Vagina (tissue), 2 donors: ENCODE results near the gene VAMP4. TPM values are rescaled to one million over a fixed set of nuclear protein-coding genes. Genes with fewer than 3 reads are reported as not detected.
"Not testable (repeated sequence)": the region's sequence is repeated elsewhere in the genome, so short reads cannot be mapped to it uniquely, and the experiment has no call there.

Source experiments
- DNase-seq, 2 donors: peaks; one replicate each; pipeline ENCODE4 v3.0.0-alpha.2; 2017; ENCODE audit errors: extremely low spot score in 2 of 2
- H3K27ac ChIP-seq: fragments of 200-600 bp; sonication (generic); one replicate; pipeline ENCODE4 v1.5.1; 2019
- H3K27me3 ChIP-seq: fragments of 200-600 bp; sonication (generic); one replicate; pipeline ENCODE4 v1.5.1; 2019
- H3K36me3 ChIP-seq, 2 donors: fragments of 200-600 bp; sonication (generic); one replicate each; pipeline ENCODE4 v1.5.1; 2017 to 2019
- H3K4me1 ChIP-seq: fragments of 200-600 bp; sonication (generic); one replicate; pipeline ENCODE4 v1.5.1; 2019
- H3K4me3 ChIP-seq, 2 donors: fragments of 200-600 bp; sonication (generic); 1 replicate in 1 of 2; 2 replicates in 1 of 2; pipeline ENCODE4 v1.5.1; 2016 to 2019
- H3K9me3 ChIP-seq: fragments of 200-600 bp; sonication (generic); one replicate; pipeline ENCODE4 v1.5.1; 2019
- POLR2A ChIP-seq, 2 donors: fragments of 450-650 bp; IDR thresholded peaks; one replicate each; pipeline ENCODE4 v1.6.1; 2017; ENCODE audit warnings: antibody characterized with exemption in 2 of 2, mild to moderate bottlenecking in 2 of 2, moderate library complexity in 2 of 2
- POLR2AphosphoS5 ChIP-seq, 2 donors: sonication (generic); formaldehyde crosslinking; IDR thresholded peaks; one replicate each; pipeline ENCODE4 v1.9.0; 2017; ENCODE audit warnings: antibody characterized with exemption in 2 of 2, mild to moderate bottlenecking in 2 of 2, low read depth in 1 of 2; ENCODE audit not compliant: insufficient read depth in 1 of 2
- intact Hi-C: fragments of 100-400 bp; cut with DNase I; formaldehyde crosslinking; loops from one replicate; pipeline ENCODE4 v1.15.1; 2023
- total RNA-seq: library from RNA; depleted of rRNA; stranded (reverse); fragments of >200 nt; gene quantifications from one replicate; pipeline ENCODE4 v1.2.3, GENCODE V29; 2016
- TF ChIP-seq, protein P1 (sequence below), 3 experiments: fragments of 450-650 bp in 2 of 3; fragments of 200-600 bp in 1 of 3; sonication (generic) in 1 of 3; IDR thresholded peaks; one replicate each; pipeline ENCODE4 v1.5.1; 2017 to 2019; ENCODE audit warnings: antibody characterized with exemption in 3 of 3, mild to moderate bottlenecking in 2 of 3, moderate library complexity in 2 of 3

The VAMP4 gene
- total RNA-seq, 1 donor from 2014 or later, result 8.1 TPM

DNA sequence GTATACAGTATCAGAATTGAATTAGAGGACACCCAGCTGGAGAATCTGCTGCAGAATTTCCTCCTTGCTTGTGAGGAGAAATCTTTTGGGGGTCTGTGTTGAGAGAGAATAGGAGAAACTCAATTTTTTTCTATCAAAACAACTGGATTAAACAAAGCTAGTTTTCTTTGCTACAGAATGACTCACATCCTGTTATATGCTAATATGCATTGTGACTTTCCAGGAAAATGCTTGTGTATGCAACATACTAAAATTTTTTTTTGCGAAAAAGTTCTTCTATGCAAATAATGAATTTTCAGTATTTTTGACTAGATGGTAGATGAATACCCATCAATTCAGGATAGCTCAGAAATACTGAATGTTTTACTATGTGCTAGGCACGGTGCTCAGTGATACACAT lies 2.2 kb downstream of the VAMP4 start:
- TF ChIP-seq POLR2AphosphoS5 (IDR thresholded peaks at IDR 0.05; ENCODE audit: insufficient read depth in 1 of 2, low read depth in 1 of 2) (no peak), POLR2A (IDR thresholded peaks at IDR 0.05) (no peak)
- TF ChIP-seq, protein P1, sequence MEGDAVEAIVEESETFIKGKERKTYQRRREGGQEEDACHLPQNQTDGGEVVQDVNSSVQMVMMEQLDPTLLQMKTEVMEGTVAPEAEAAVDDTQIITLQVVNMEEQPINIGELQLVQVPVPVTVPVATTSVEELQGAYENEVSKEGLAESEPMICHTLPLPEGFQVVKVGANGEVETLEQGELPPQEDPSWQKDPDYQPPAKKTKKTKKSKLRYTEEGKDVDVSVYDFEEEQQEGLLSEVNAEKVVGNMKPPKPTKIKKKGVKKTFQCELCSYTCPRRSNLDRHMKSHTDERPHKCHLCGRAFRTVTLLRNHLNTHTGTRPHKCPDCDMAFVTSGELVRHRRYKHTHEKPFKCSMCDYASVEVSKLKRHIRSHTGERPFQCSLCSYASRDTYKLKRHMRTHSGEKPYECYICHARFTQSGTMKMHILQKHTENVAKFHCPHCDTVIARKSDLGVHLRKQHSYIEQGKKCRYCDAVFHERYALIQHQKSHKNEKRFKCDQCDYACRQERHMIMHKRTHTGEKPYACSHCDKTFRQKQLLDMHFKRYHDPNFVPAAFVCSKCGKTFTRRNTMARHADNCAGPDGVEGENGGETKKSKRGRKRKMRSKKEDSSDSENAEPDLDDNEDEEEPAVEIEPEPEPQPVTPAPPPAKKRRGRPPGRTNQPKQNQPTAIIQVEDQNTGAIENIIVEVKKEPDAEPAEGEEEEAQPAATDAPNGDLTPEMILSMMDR (IDR thresholded peaks at IDR 0.05), result no peak
- peaks cover 0 to 26% of the 10 kb centered on the region in 2 donors for H3K36me3 ChIP-seq
- DNase-seq, result no peak
- intact Hi-C loops, result no loop called here
- no peaks in the 10 kb centered on the region for H3K9me3 ChIP-seq
- H3K27me3 ChIP-seq, result no peaks in the 10 kb centered on the region
- no peak overlapping the region for H3K4me3 ChIP-seq
- peaks cover 24% of the 10 kb centered on the region for H3K4me1 ChIP-seq
- H3K27ac ChIP-seq, result no peak overlapping the region

DNA sequence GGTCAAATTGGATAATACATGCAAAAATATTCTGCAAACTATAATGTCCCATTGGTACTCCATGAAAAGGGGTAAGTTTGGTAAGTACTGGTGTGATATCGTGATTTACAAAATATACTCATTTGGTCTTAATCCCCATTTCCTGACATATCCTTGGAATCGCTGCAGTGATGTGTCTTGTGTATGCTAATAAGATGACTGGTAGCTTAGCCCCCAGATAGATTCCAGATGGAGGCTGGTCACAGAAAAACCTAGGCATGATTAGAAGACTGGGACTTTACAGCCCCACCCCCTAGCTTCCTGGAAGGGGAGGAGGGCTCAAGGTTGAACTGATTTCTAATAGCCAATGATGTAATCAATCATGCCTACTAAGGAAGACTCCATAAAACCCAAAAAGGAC lies 3.0 kb downstream of the VAMP4 start:
- Histone ChIP-seq H3K27ac (no peak overlapping the region), H3K4me1 (peaks cover 24% of the 10 kb centered on the region), H3K36me3 (peaks cover 0 to 26% of the 10 kb centered on the region in 2 donors), H3K9me3 (no peaks in the 10 kb centered on the region), H3K27me3 (no peaks in the 10 kb centered on the region), H3K4me3 (no peak overlapping the region)
- TF ChIP-seq POLR2A (IDR thresholded peaks at IDR 0.05) (no peak), POLR2AphosphoS5 (IDR thresholded peaks at IDR 0.05; ENCODE audit: insufficient read depth in 1 of 2, low read depth in 1 of 2) (no peak)
- TF ChIP-seq, protein P1 (IDR thresholded peaks at IDR 0.05), result no peak
- intact Hi-C loops, result no loop called here
- no peak for DNase-seq

DNA sequence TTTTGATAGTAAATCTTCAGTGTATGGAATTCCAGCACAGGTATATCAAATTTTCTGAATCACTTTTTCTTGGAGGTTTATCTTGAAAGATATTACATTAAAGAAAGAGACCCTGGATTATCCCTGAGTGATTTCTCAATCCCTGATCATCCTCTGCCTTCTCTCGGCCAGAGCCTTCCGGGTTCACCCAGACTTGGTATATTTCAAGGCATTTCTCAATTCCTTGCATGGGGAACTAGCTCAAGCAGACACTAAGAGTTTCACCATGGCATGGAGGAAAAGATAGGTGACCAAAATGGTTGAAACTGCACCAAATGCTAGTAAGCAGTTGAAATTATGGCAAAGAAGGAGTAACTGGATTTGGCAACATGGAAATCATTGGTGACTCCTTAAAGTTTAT lies 5.7 kb downstream of the VAMP4 start:
- Histone ChIP-seq H3K4me3 (no peak overlapping the region), H3K27ac (no peak overlapping the region), H3K9me3 (no peaks in the 10 kb centered on the region), H3K36me3 (peaks cover 0 to 26% of the 10 kb centered on the region in 2 donors), H3K27me3 (no peaks in the 10 kb centered on the region), H3K4me1 (peaks cover 16% of the 10 kb centered on the region)
- DNase-seq, result no peak
- intact Hi-C loops, result no loop called here
- TF ChIP-seq, protein P1 (IDR thresholded peaks at IDR 0.05), result no peak

DNA sequence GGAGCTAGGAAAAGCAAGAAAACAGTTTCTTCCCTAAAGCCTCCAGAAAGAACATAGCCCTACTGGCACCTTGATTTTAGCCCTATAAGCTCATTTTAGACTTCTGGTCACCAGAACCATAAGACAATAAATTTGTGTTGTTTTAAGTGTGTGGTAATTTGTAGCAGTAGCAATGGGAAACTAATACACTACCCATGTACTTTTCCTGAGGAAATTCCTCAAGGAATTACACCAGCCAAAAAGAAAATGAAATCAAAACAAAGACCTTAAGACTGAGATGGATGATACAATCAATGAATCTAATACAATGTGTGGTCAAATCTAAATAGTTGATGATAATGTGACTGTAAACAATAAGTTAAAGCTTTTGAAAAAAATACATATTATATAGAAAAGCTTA lies 11.8 kb downstream of the VAMP4 start:
- H3K9me3 ChIP-seq, result no peaks in the 10 kb centered on the region
- no peaks in the 10 kb centered on the region for H3K27me3 ChIP-seq
- no peak overlapping the region for H3K27ac ChIP-seq
- no peaks in the 10 kb centered on the region for H3K4me1 ChIP-seq
- H3K36me3 ChIP-seq, result peaks cover 0 to 22% of the 10 kb centered on the region in 2 donors
- no peak for DNase-seq
- TF ChIP-seq POLR2A (IDR thresholded peaks at IDR 0.05) (no peak), POLR2AphosphoS5 (IDR thresholded peaks at IDR 0.05; ENCODE audit: insufficient read depth in 1 of 2, low read depth in 1 of 2) (no peak)
- TF ChIP-seq, protein P1 (IDR thresholded peaks at IDR 0.05), result no peak
- no peak overlapping the region for H3K4me3 ChIP-seq
- intact Hi-C loops, result no loop called here

DNA sequence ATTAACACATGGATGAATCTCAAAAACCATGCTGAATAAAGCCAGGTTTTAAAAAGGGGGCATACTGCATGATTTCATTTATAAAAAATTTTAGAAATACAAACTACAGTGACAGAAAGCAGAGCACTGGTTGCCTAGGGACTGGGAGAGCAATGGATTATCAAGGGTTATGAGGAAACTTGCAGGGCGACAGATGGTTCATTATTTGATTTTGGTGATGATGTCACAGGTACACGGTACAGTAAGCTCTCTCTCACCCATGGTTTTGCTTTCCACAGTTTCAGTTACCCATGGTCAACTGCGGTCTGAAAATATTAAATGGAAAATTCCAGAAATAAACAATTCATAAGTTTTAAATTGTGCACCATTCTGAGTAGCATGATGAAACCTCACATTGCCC lies 14.1 kb downstream of the VAMP4 start:
- Histone ChIP-seq H3K4me3 (no peak overlapping the region), H3K27me3 (no peaks in the 10 kb centered on the region), H3K9me3 (peaks cover 8% of the 10 kb centered on the region), H3K4me1 (no peaks in the 10 kb centered on the region), H3K36me3 (peaks cover 0 to 32% of the 10 kb centered on the region in 2 donors), H3K27ac (no peak overlapping the region)
- intact Hi-C loops, result no loop called here
- no peak for DNase-seq
- TF ChIP-seq POLR2A (IDR thresholded peaks at IDR 0.05) (no peak), POLR2AphosphoS5 (IDR thresholded peaks at IDR 0.05; ENCODE audit: insufficient read depth in 1 of 2, low read depth in 1 of 2) (no peak)
- TF ChIP-seq, protein P1 (IDR thresholded peaks at IDR 0.05), result no peak

DNA sequence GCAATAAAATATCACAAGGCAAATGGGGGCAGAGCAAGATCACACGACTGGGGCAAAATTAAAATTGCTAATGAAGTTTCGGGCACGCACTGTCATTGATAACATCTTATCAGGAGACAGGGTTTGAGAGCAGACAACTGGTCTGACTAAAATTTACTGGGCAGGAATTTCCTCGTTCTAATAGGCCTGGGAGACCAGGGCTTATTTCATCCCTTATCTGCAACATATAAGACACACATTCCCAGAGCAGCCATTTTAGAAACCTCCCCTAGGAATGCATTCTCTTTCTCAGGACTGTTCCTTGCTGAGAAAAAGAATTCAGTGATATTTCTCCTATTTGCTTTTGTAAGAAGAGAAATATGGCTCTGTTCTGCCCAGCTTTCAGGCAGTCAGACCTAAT lies 18.7 kb downstream of the VAMP4 start:
- H3K9me3 ChIP-seq, H3K4me3 ChIP-seq, H3K27ac ChIP-seq, intact Hi-C loops, H3K4me1 ChIP-seq, H3K27me3 ChIP-seq, DNase-seq: not testable (repeated sequence)
- H3K36me3 ChIP-seq, result peaks cover 0 to 32% of the 10 kb centered on the region in 2 donors
